Measurements from ENCODE around the gene EBF4. TPM values are rescaled to one million over a fixed set of nuclear protein-coding genes. Genes with fewer than 3 reads are reported as not detected.
"Not testable (repeated sequence)": the region's sequence is repeated elsewhere in the genome, so short reads cannot be mapped to it uniquely, and the experiment has no call there.

Gene EBF4
- polyA plus RNA-seq, 1 donor = 12.2 TPM

GRCh38 chr20:2768632-2769015, 76.0 kb downstream of the EBF4 start:
- no peaks in the 10 kb centered on the region for H3K9me3 ChIP-seq (ENCODE audit: control insufficient read depth, low read depth, low read length)
- H3K27ac ChIP-seq (ENCODE audit: low read length) = no peak overlapping the region
- H3K36me3 ChIP-seq (ENCODE audit: control insufficient read depth, insufficient read depth, low read length) = no peaks in the 10 kb centered on the region
- no CpG with 5 or more reads among the region's 5 CpGs for WGBS (ENCODE audit: insufficient coverage, low lambda C conversion rate)
- H3K4me3 ChIP-seq (ENCODE audit: low read length) = no peak overlapping the region
- peaks cover 16% of the 10 kb centered on the region for H3K27me3 ChIP-seq (ENCODE audit: control insufficient read depth, insufficient read depth, low read length)
- H3K4me1 ChIP-seq (ENCODE audit: control insufficient read depth, insufficient read depth, low read length) = no peaks in the 10 kb centered on the region
- no peak for DNase-seq

GRCh38 chr20:2770091-2770490, 77.5 kb downstream of the EBF4 start:
- not testable (repeated sequence) for H3K36me3 ChIP-seq (ENCODE audit: control insufficient read depth, insufficient read depth, low read length); DNase-seq; H3K4me3 ChIP-seq (ENCODE audit: low read length); H3K4me1 ChIP-seq (ENCODE audit: control insufficient read depth, insufficient read depth, low read length); H3K27me3 ChIP-seq (ENCODE audit: control insufficient read depth, insufficient read depth, low read length); H3K9me3 ChIP-seq (ENCODE audit: control insufficient read depth, low read depth, low read length); H3K27ac ChIP-seq (ENCODE audit: low read length)
- WGBS (ENCODE audit: insufficient coverage, low lambda C conversion rate) = no CpG with 5 or more reads among the region's 12 CpGs

- no CpG with 5 or more reads among the region's 12 CpGs for WGBS (ENCODE audit: insufficient coverage, low lambda C conversion rate)
- peaks cover 10% of the 10 kb centered on the region for H3K27me3 ChIP-seq (ENCODE audit: control insufficient read depth, insufficient read depth, low read length)
Observed at GRCh38 chr20:2771631-2772080, 79.1 kb downstream of the EBF4 start.

GRCh38 chr20:2773812-2774211, 81.2 kb downstream of the EBF4 start:
- H3K9me3 ChIP-seq (ENCODE audit: control insufficient read depth, low read depth, low read length) = no peaks in the 10 kb centered on the region
- H3K36me3 ChIP-seq (ENCODE audit: control insufficient read depth, insufficient read depth, low read length) = no peaks in the 10 kb centered on the region
- no peak overlapping the region for H3K27ac ChIP-seq (ENCODE audit: low read length)
- no peak for DNase-seq
- H3K4me3 ChIP-seq (ENCODE audit: low read length) = no peak overlapping the region
- 100% methylated on average over 1 of the region's 9 CpGs for WGBS (ENCODE audit: insufficient coverage, low lambda C conversion rate)
- H3K27me3 ChIP-seq (ENCODE audit: control insufficient read depth, insufficient read depth, low read length) = no peaks in the 10 kb centered on the region
- H3K4me1 ChIP-seq (ENCODE audit: control insufficient read depth, insufficient read depth, low read length) = no peaks in the 10 kb centered on the region

More at GRCh38 chr20:2771631-2772080, 79.1 kb downstream of the EBF4 start:
- Histone ChIP-seq H3K9me3 (ENCODE audit: control insufficient read depth, low read depth, low read length) (no peaks in the 10 kb centered on the region), H3K27ac (ENCODE audit: low read length) (no peak overlapping the region), H3K36me3 (ENCODE audit: control insufficient read depth, insufficient read depth, low read length) (no peaks in the 10 kb centered on the region), H3K4me3 (ENCODE audit: low read length) (no peak overlapping the region), H3K4me1 (ENCODE audit: control insufficient read depth, insufficient read depth, low read length) (no peaks in the 10 kb centered on the region)
- no peak for DNase-seq

- no CpG with 5 or more reads among the region's 3 CpGs for WGBS (ENCODE audit: insufficient coverage, low lambda C conversion rate)
- H3K27me3 ChIP-seq (ENCODE audit: control insufficient read depth, insufficient read depth, low read length) = no peaks in the 10 kb centered on the region
Observed at GRCh38 chr20:2775139-2775538, 82.6 kb downstream of the EBF4 start.

GRCh38 chr20:2778602-2779321, 86.2 kb downstream of the EBF4 start:
- H3K4me1 ChIP-seq (ENCODE audit: control insufficient read depth, insufficient read depth, low read length) = no peaks in the 10 kb centered on the region
- DNase-seq = no peak
- no peaks in the 10 kb centered on the region for H3K36me3 ChIP-seq (ENCODE audit: control insufficient read depth, insufficient read depth, low read length)

More at GRCh38 chr20:2775139-2775538, 82.6 kb downstream of the EBF4 start:
- Histone ChIP-seq H3K9me3 (ENCODE audit: control insufficient read depth, low read depth, low read length) (no peaks in the 10 kb centered on the region), H3K27ac (ENCODE audit: low read length) (no peak overlapping the region), H3K4me3 (ENCODE audit: low read length) (no peak overlapping the region), H3K36me3 (ENCODE audit: control insufficient read depth, insufficient read depth, low read length) (no peaks in the 10 kb centered on the region), H3K4me1 (ENCODE audit: control insufficient read depth, insufficient read depth, low read length) (no peaks in the 10 kb centered on the region)
- DNase-seq = no peak

GRCh38 chr20:2780948-2781347, 88.4 kb downstream of the EBF4 start:
- no peak overlapping the region for H3K4me3 ChIP-seq (ENCODE audit: low read length)
- no peaks in the 10 kb centered on the region for H3K9me3 ChIP-seq (ENCODE audit: control insufficient read depth, low read depth, low read length)
- no peak overlapping the region for H3K27ac ChIP-seq (ENCODE audit: low read length)
- H3K36me3 ChIP-seq (ENCODE audit: control insufficient read depth, insufficient read depth, low read length) = no peaks in the 10 kb centered on the region
- 63% methylated on average over 2 of the region's 3 CpGs for WGBS (ENCODE audit: insufficient coverage, low lambda C conversion rate)
- H3K4me1 ChIP-seq (ENCODE audit: control insufficient read depth, insufficient read depth, low read length) = no peaks in the 10 kb centered on the region
- peaks cover 5% of the 10 kb centered on the region for H3K27me3 ChIP-seq (ENCODE audit: control insufficient read depth, insufficient read depth, low read length)
- no peak for DNase-seq

More at GRCh38 chr20:2778602-2779321, 86.2 kb downstream of the EBF4 start:
- no peaks in the 10 kb centered on the region for H3K9me3 ChIP-seq (ENCODE audit: control insufficient read depth, low read depth, low read length)
- no peak overlapping the region for H3K4me3 ChIP-seq (ENCODE audit: low read length)
- no peak overlapping the region for H3K27ac ChIP-seq (ENCODE audit: low read length)
- WGBS (ENCODE audit: insufficient coverage, low lambda C conversion rate) = 80% methylated on average over 1 of the region's 10 CpGs
- H3K27me3 ChIP-seq (ENCODE audit: control insufficient read depth, insufficient read depth, low read length) = peaks cover 5% of the 10 kb centered on the region

- 87% methylated on average over 5 of the region's 6 CpGs for WGBS (ENCODE audit: insufficient coverage, low lambda C conversion rate)
- Histone ChIP-seq H3K9me3 (ENCODE audit: control insufficient read depth, low read depth, low read length) (no peaks in the 10 kb centered on the region), H3K27me3 (ENCODE audit: control insufficient read depth, insufficient read depth, low read length) (peaks cover 5% of the 10 kb centered on the region), H3K36me3 (ENCODE audit: control insufficient read depth, insufficient read depth, low read length) (no peaks in the 10 kb centered on the region), H3K4me3 (ENCODE audit: low read length) (no peak overlapping the region), H3K4me1 (ENCODE audit: control insufficient read depth, insufficient read depth, low read length) (no peaks in the 10 kb centered on the region), H3K27ac (ENCODE audit: low read length) (no peak overlapping the region)
- DNase-seq = no peak
Observed at GRCh38 chr20:2783908-2784566, 91.5 kb downstream of the EBF4 start.

- H3K27me3 ChIP-seq (ENCODE audit: control insufficient read depth, insufficient read depth, low read length) = peaks cover 18% of the 10 kb centered on the region
- no peak for DNase-seq
- no peaks in the 10 kb centered on the region for H3K9me3 ChIP-seq (ENCODE audit: control insufficient read depth, low read depth, low read length)
- WGBS (ENCODE audit: insufficient coverage, low lambda C conversion rate) = no CpG with 5 or more reads among the region's 6 CpGs
- H3K27ac ChIP-seq (ENCODE audit: low read length) = no peak overlapping the region
- no peaks in the 10 kb centered on the region for H3K4me1 ChIP-seq (ENCODE audit: control insufficient read depth, insufficient read depth, low read length)
- no peak overlapping the region for H3K4me3 ChIP-seq (ENCODE audit: low read length)
- peaks cover 6% of the 10 kb centered on the region for H3K36me3 ChIP-seq (ENCODE audit: control insufficient read depth, insufficient read depth, low read length)
Observed at GRCh38 chr20:2793471-2793870, 100.9 kb downstream of the EBF4 start.

- no CpG with 5 or more reads among the region's 23 CpGs for WGBS (ENCODE audit: insufficient coverage, low lambda C conversion rate)
- no peak overlapping the region for H3K4me3 ChIP-seq (ENCODE audit: low read length)
- H3K27ac ChIP-seq (ENCODE audit: low read length) = no peak overlapping the region
- H3K9me3 ChIP-seq (ENCODE audit: control insufficient read depth, low read depth, low read length) = no peaks in the 10 kb centered on the region
- H3K27me3 ChIP-seq (ENCODE audit: control insufficient read depth, insufficient read depth, low read length) = peaks cover 26% of the 10 kb centered on the region
- no peaks in the 10 kb centered on the region for H3K4me1 ChIP-seq (ENCODE audit: control insufficient read depth, insufficient read depth, low read length)
- no peak for DNase-seq
- peaks cover 6% of the 10 kb centered on the region for H3K36me3 ChIP-seq (ENCODE audit: control insufficient read depth, insufficient read depth, low read length)
Observed at GRCh38 chr20:2794202-2794748, 101.7 kb downstream of the EBF4 start.

Data from large intestine (tissue), 3 donors.